GM06990 (cell line): ENCODE results near the gene ANKH.
"Not testable (repeated sequence)": the region's sequence is repeated elsewhere in the genome, so short reads cannot be mapped to it uniquely, and the experiment has no call there.

ENCODE experiments used
- DNase-seq: peaks from one replicate; pipeline ENCODE4 v3.0.0-alpha.2; 2011; ENCODE audit not compliant: insufficient read length; ENCODE audit errors: extremely low read depth
- H3K27me3 ChIP-seq: replicated peaks from 2 replicates; pipeline ENCODE4 v1.6.0; 2011; ENCODE audit warnings: low read length; ENCODE audit not compliant: control insufficient read depth, insufficient read depth
- H3K36me3 ChIP-seq: 2 replicates; pipeline ENCODE4 v1.5.1; 2011; ENCODE audit warnings: low read length; ENCODE audit not compliant: control insufficient read depth, insufficient read depth
- H3K4me3 ChIP-seq: replicated peaks from 2 replicates; pipeline ENCODE4 v1.5.1; 2011; ENCODE audit warnings: low read depth, mild to moderate bottlenecking, control low read depth, low read length
- CTCF ChIP-seq: IDR thresholded peaks from 2 replicates; pipeline ENCODE4 v1.5.1; 2011; ENCODE audit warnings: low read length, control low read depth, mild to moderate bottlenecking, inconsistent platforms; ENCODE audit not compliant: insufficient read depth, poor library complexity, severe bottlenecking

The ANKH gene

GRCh38 chr5:14871214-14872069 lies at the start of gene ANKH:
Gene ANKH, minus strand, starts transcription at chr5:14871778. Its CDS starts 331 bp downstream, at chr5:14871447.
- no peak for TF ChIP-seq CTCF
- DNase-seq: peak; percentile 86
- Histone ChIP-seq H3K36me3 (no peaks in the 10 kb centered on the region), H3K27me3 (no peaks in the 10 kb centered on the region), H3K4me3 (peak within 1 kb of the TSS; percentile 78)

GRCh38 chr5:14920121-14920520 lies 48.5 kb upstream of the ANKH start:
- TF ChIP-seq CTCF: no peak
- Histone ChIP-seq H3K4me3 (no peak overlapping the region), H3K36me3 (no peaks in the 10 kb centered on the region), H3K27me3 (no peaks in the 10 kb centered on the region; the same call in 1 of the 2 replicates)
- DNase-seq: no peak

- not testable (repeated sequence) for H3K27me3 ChIP-seq, H3K4me3 ChIP-seq, H3K36me3 ChIP-seq, DNase-seq
Measured at GRCh38 chr5:14919106-14919505, 47.5 kb upstream of the ANKH start.

- no peaks in the 10 kb centered on the region; the same call in 1 of the 2 replicates for H3K27me3 ChIP-seq
- no peaks in the 10 kb centered on the region for H3K36me3 ChIP-seq
- no peak for DNase-seq
- no peak overlapping the region for H3K4me3 ChIP-seq
- no peak for TF ChIP-seq CTCF
Measured at GRCh38 chr5:14917719-14918118, 46.1 kb upstream of the ANKH start.

- TF ChIP-seq CTCF: no peak
- Histone ChIP-seq H3K36me3 (no peaks in the 10 kb centered on the region), H3K27me3 (no peaks in the 10 kb centered on the region; the same call in 1 of the 2 replicates), H3K4me3 (no peak overlapping the region)
- DNase-seq: no peak
Measured at GRCh38 chr5:14915291-14915952, 43.8 kb upstream of the ANKH start.

GRCh38 chr5:14914623-14915260 lies 43.2 kb upstream of the ANKH start:
- H3K4me3 ChIP-seq: no peak overlapping the region
- no peaks in the 10 kb centered on the region for H3K36me3 ChIP-seq
- no peaks in the 10 kb centered on the region; the same call in 1 of the 2 replicates for H3K27me3 ChIP-seq
- no peak for TF ChIP-seq CTCF
- DNase-seq: no peak
